ENCODE data around the gene UBAC1. TPM values are rescaled to one million over a fixed set of nuclear protein-coding genes. Genes with fewer than 3 reads are reported as not detected.

Gene UBAC1
- total RNA-seq, 1 donor = 23.0 TPM

DNA sequence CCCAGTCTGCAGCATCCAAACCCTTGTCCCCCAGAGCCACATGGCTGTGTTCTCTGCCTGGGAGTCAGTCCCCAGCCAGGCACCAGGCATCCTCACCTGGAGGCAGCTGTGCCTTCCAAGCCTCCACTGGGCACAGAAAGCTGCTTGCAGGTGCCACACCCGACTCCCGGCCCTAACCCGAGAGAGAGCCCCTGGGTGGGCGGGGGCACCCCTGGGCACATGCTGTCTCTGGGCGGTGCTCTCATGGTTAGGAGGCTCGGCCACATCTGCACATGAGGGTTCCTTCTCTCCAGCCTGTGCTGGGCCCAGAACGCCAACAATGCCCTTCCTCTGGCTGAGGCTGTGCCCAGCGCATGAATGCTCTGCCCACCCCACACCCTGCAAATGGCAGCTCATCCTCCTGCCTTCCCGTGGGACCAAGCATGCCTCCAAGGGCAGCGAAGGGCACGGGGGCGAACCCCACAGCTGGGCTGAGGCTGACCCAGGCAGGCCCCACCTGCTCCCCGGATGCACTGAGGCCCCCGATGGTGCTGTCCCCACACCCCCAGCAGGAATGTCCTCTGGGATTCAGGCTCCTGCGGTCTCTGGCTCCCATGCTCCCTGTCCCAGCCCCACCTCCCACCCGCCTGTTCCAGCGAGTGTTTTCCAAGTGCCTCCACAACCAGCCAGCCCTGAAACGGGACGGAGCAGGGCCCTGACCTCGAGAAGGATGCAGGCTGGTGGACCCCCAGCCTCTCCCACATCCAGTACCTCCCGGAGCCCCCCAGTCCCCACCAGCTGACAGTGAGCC is 31.3 kb downstream of the UBAC1 start:
- H3K4me3 ChIP-seq (ENCODE audit: low read depth, low read length) = no peak overlapping the region
- no peak for DNase-seq (ENCODE audit: low read depth)
- TF ChIP-seq, protein P1, sequence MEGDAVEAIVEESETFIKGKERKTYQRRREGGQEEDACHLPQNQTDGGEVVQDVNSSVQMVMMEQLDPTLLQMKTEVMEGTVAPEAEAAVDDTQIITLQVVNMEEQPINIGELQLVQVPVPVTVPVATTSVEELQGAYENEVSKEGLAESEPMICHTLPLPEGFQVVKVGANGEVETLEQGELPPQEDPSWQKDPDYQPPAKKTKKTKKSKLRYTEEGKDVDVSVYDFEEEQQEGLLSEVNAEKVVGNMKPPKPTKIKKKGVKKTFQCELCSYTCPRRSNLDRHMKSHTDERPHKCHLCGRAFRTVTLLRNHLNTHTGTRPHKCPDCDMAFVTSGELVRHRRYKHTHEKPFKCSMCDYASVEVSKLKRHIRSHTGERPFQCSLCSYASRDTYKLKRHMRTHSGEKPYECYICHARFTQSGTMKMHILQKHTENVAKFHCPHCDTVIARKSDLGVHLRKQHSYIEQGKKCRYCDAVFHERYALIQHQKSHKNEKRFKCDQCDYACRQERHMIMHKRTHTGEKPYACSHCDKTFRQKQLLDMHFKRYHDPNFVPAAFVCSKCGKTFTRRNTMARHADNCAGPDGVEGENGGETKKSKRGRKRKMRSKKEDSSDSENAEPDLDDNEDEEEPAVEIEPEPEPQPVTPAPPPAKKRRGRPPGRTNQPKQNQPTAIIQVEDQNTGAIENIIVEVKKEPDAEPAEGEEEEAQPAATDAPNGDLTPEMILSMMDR (IDR thresholded peaks at IDR 0.05; ENCODE audit: insufficient read depth, low read length) = no peak

DNA sequence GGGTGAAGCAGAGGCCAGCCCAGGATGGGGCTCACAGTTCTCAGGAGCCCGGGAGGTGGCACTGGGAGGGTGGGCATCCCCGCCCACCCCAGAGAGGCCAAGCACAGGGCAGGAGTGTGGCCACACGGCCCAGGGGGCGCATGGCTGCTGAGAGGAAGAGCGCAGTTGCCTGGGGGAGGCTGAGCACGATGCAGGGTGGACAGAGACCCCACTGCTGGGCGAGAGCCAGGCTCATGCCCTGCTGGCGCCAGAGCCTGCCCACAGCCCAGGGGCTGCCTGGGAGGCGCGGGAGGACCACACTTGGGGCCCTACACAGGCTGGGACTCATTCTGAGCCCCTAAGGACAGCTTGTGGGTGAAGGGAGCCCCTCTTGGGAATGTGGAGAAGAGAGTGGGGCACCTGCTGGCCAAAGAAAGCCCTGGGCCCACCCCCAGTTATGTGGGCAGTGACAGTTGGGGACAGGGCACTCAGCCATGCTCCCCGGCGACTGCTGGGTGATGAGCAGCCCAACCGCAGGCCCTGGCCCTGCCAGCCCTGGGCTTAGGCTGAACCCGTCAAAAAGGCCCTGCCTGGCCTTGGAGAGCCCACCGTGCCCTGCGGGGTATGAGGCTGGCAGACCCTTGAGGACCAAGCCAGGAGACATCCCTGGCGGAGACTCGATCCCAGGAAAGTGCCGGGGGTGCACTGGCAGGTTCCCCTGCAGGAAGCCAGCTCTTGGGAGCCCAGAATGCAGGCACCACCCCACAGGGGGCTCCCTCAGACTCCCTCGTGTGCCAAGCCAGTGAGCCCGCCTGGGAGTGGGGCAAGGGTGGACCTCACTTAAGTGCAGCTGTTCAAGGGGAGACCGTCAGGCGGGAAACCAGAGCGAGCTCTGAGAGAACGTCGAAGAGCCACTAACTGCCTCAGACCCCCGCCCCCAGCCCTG is 32.2 kb downstream of the UBAC1 start:
- TF ChIP-seq, protein P1 (IDR thresholded peaks at IDR 0.05; ENCODE audit: insufficient read depth, low read length) = no peak
- DNase-seq (ENCODE audit: low read depth) = no peak
- H3K4me3 ChIP-seq (ENCODE audit: low read depth, low read length) = no peak overlapping the region

DNA sequence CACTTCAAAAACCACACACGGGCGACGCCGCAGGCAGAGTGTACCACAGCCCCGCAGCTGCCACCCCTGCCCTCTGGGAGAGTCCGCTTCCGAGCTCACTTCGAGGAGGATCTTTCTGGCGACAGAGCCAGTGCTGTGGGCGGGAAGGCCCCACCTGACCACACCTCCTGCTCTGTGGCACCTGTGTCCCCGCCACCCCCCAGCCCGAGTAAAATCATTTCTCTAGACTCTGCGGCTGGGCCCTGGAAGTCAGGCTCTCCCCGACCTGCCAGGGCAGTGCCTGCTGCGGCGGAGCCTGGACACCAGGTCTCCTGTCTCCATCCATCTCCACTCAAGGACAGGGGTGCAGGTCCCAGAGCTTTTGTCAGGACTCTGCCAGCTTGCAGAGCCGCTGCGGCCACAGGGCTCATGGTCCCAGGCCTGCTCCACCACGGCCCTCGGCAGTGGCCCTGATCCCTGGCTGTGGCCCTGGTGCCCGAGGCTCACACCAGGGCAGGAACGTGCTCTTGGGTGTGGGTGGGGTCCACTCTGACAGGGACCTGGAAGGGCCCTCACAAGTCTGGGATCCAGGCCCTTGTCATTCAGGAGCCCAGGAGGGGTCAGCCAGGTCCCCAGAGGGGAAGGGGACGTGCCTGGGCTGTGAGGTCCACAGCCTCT is 33.0 kb downstream of the UBAC1 start:
- no peak overlapping the region for H3K4me3 ChIP-seq (ENCODE audit: low read depth, low read length)
- no peak for DNase-seq (ENCODE audit: low read depth)
- TF ChIP-seq, protein P1 (IDR thresholded peaks at IDR 0.05; ENCODE audit: insufficient read depth, low read length) = no peak

DNA sequence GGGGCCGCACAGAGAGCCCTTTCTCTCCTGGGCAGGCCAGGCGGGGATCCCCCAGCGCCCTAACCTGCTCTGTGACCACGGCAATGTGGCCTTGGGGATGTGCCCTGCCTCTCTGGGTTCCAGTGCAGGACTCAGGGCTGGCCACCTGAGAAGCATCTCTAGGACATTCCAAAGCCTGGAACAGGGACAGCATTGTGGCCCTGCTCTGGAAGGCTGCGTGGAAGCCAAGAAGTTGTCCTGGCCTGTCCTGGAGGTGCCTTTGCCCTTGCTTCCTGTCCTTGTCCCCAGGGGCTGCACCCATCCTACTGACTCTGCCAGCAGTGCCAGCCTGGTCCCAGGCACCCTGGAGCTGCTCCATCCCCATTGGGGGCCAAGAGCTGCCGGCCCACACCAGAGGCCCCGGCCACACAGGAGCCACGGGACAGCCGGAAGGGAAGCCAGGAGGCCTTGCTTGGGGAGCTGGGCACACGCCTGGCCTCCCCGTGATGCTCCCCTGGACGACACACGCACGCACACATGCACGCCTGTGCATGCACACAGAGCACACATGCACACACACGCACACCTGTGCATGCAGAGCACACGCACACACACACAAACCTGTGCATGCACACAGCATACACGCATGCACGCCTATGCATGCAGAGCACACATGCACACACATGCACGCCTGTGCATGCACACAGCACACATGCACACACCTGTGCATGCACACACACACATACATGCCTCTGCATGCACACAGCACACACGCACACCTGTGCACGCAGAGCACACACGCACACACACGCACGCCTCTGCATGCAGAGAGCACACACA is 33.8 kb downstream of the UBAC1 start:
- no peak overlapping the region for H3K4me3 ChIP-seq (ENCODE audit: low read depth, low read length)
- TF ChIP-seq, protein P1 (IDR thresholded peaks at IDR 0.05; ENCODE audit: insufficient read depth, low read length) = no peak
- no peak for DNase-seq (ENCODE audit: low read depth)

DNA sequence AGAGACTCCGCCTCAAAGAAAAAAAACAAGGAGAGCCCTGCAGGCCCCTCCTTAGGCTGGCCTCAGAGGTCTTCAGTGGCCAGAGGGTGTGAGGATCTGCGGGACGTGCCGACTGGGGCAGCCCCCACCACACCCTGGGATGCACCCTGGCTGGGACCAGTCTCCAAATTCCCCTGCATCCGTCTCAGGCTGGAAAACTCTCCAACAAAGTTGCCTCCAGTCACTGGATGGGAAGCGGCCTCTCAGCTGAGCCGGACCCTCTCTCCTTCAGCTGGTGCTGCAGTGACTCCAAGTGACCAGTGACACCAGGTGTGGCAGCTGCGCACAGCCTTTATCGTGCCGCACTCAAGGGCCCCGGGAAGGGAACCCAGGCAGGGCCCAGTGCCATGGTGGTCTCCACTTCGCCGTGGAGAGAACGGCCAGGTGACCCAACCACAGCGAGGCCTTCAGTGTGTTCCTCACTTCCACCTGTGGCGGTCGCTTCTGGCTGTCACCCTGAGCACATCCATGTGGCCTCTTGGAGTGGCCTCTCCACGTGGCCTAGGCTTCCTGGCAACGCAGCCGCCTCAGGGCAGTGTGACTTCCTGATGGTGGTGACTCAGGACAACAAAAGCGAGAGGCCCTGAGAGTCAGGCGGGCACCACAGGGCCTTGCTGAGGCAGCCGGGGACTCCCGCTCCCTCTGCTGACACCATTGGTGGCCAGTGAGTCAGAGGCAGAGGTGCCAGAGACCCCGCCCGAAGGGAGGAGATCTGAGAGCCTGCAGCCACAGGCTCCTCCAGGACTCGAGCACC is 34.6 kb downstream of the UBAC1 start:
- peak; percentile 62 for DNase-seq (ENCODE audit: low read depth)

More for the DNA sequence above, 34.6 kb downstream of the UBAC1 start:
- TF ChIP-seq, protein P1 (IDR thresholded peaks at IDR 0.05; ENCODE audit: insufficient read depth, low read length) = no peak
- H3K4me3 ChIP-seq (ENCODE audit: low read depth, low read length) = no peak overlapping the region
